ENCODE data around the gene OR8D1.

- TF ChIP-seq CTCF (IDR thresholded peaks at IDR 0.05 in 4 of 5, conservative IDR thresholded peaks at IDR 0.05 in 1 of 5) = no peak
- TF ChIP-seq POLR2A (IDR thresholded peaks at IDR 0.05) = no peak
Measured at GRCh38 chr11:124359566-124359965, 45.8 kb upstream of the OR8D1 start.
